IPS-18c (cell line): ENCODE results near the gene FAM222A.

Source experiments
- H3K4me3 ChIP-seq: 2 replicates; pipeline ENCODE4 v1.7.0; 2013; ENCODE audit warnings: low read depth, mild to moderate bottlenecking, low read length, moderate library complexity; ENCODE audit not compliant: insufficient read depth
- H3K9me3 ChIP-seq: one replicate; pipeline ENCODE4 v1.6.1; 2013; ENCODE audit warnings: mild to moderate bottlenecking, low read length, moderate library complexity; ENCODE audit not compliant: control insufficient read depth, insufficient read depth

FAM222A gene

DNA sequence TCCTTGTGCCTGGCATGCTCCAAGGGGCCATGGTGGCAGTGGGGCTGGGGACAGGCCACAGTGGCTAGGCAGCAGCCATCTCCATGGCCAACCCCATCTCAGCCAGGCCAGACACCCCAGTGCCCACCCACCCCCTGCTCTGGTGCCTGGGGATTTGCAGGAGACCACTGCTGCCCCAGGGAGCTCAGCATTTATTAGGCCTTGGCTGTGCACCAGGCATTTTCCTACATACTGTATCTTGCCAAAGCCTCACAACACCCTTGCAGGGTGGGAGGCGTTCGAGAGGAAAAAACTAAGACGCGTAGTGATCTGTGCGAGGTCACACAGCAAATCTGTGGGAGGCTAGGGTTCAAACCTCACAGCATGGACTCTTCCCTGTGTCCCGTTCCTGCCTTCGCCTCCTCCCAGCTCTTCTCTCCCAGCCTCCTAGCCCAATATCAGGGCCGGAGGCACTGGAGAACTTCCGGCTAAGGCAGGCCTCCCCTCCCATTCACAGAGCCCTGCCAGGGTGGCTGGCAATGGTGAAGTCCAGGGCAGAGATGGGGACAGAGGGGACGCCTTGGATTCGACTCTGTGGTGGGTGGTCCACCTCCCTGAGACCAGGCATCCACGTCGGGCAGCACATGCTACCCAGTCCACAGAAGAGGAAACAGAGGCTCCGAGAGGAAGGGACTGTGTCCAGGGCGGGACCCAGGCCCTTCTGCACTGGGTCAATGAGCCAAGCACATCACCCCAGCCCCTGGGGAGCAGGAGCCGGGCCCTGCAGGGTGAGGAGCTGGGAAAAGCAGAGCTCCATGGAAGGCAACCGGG is 57.4 kb downstream of the FAM222A start:
- Histone ChIP-seq H3K9me3 (no peaks in the 10 kb centered on the region), H3K4me3 (no peak overlapping the region)

DNA sequence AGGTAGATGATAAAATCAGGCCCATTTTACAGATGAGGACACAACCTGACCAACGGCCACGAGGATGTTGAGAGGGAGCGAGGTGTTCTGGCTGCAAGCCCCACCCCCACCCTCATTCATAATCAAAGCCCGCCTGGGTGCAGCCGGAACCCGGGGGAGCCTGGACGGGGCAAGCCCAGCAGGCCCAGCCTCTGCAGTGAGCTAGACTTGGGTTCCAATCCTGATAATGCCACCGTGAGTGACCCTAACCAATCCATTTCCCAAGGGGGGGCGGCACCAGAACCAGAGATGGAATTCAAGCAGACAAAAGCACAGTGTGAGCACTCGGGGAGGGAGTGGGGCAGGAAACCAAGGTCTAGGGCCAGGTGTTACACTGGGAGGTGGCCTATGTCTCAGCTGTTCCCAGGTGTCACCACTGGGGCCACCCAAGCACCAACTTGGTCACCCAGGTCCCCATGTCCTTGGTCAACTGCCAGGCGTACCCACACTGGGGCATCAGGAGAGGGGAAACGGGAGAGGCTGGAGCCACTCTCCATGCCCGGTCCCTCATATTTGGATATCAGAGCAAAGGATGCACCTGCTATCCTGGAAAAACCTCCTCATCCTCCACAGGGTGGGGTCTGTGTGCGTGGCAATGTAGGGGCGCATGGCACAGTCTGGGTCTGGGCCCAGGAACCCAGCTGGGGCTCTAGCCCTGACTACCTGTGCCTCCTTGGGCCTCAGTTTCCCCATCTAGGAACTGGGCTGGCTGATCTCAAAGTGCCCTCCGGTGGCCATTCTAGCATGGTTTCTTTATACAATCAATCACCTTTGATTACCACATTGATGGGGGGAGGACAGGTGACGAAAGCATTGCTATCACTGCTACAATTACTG is 58.4 kb downstream of the FAM222A start:
- Histone ChIP-seq H3K9me3 (no peaks in the 10 kb centered on the region), H3K4me3 (no peak overlapping the region)

DNA sequence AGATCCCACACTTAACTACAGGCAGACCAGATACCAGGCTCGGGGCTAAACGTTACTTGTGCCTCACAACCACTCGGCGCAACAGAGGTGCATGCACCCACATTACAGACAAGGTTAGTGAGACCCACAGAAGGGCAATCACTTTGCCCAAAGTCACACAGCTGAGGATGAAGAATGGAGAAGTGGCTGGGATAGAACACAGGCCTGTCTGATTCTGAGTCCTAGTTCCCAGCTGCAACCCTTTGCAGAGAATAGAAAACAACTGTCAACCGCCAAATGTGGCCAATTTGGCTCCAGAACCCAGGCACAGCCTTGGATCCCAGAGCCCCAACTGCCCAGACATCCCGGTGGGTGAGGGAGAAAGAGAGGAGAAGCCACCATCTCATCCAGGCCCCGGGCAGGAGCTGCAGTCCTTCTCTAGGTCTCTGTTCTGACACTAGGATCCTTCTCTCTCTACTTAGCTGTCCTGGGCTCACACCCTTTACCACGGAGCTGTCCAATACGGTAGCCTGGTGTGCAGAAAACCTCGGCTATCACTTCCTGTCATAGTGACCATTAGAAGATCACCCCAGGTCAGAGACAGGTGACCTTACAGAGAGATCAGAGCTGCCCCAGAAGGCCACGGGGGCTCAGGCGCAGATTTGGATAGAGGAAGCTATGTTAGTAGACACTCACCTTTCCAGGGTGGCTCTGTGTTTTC is 59.1 kb downstream of the FAM222A start:
- no peak overlapping the region for H3K4me3 ChIP-seq
- no peaks in the 10 kb centered on the region for H3K9me3 ChIP-seq

DNA sequence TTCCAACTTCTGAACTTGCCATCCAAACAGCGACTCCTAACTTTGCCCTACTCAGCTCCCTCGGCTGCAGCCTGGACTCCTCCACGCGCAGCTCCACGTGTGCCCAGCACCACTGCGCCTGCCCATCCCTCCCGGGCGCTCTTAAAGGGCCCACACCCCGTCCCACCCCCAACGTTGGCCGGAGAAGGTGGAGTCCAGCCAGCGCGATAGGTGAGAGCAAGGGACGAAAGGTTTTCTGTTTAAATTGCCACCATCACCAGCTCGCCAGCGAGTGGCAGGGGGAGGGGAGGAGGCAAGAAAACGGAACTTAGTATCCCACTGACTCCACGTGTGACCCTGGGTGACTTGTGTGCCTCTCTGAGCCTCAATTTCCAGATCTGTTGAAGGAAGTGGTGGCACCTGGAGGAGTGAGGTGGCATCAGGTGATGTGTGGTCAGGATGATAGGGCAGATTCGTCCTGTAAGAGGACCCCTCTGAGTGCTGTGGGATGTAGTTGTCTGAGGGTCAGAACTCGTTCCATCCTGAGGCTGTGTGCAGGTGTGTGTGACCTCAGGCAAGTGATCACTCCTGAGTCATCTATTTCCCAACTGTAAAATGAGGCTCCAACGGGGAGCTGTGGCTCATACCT is 59.9 kb downstream of the FAM222A start:
- Histone ChIP-seq H3K4me3 (no peak overlapping the region), H3K9me3 (no peaks in the 10 kb centered on the region)

DNA sequence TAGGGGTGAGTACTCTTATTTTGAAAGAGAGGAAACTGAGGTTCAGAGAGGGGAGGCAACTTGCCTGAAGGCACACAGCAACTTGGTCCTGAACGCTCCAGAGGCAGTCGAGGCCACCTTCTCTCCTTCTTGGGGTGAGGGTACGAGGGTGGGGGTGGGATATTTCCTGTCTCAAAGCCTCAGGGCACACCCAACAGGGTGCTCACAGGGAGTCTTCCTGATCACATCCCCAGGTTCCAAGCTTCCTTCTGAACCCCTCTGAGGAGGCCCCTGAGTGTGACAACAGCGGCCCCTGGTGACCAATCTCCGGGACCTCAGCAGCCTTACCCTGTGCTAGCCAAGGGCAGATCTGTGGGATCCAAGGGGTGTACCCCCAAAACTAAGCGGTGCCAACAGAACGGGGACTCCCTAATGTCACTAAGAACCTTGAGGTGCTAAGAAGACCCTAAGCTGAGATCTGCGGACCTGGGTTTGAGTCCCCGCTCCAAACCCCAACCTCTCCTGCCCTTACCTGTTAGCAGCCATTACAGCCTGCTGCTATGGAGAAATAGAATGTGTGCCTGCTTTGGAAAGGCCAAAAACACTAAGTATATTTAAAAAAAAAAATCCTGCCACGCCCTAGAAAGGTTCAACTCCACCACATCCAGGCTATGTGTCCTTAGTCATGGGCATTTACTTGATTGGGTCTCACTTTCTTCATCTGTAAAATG is 61.7 kb downstream of the FAM222A start:
- H3K4me3 ChIP-seq = no peak overlapping the region
- no peaks in the 10 kb centered on the region for H3K9me3 ChIP-seq

DNA sequence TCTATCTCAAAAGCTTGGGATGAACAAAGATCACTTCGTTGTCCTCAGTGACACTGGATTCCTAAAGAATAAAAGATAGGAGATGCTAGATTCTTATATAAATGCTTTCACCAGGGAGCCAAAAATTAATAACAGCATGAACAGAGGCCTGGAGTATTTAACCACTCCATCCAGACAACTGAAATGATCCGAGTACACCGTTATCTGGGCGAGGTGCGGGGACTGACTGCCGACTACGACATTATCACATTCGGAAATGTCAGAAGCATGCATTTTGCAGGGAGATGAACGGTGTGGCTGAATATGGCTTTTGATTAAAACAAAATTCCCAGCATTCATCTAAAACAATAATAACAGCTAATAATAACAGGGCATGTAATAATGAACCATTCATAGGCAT is 63.0 kb downstream of the FAM222A start:
- Histone ChIP-seq H3K4me3 (no peak overlapping the region), H3K9me3 (no peaks in the 10 kb centered on the region)

DNA sequence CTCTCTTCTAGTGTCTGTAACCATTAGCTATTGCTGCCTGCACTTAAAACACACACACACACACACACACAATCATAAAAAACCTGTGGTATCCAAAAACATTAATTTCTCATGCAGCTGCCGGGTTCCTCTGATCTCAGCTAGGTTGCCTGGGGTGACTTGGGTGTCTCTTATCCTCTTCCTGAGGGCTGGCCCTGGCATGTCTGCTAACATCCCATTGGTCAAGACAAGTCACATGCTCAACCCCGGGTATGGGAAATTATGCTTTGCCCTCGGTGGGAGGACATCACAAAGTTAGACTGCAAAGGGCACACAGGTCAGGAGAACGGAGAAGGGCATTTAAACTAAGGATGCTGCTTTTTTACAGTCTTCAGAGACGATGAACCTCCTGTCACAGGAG is 63.9 kb downstream of the FAM222A start:
- no peaks in the 10 kb centered on the region for H3K9me3 ChIP-seq
- H3K4me3 ChIP-seq = no peak overlapping the region

DNA sequence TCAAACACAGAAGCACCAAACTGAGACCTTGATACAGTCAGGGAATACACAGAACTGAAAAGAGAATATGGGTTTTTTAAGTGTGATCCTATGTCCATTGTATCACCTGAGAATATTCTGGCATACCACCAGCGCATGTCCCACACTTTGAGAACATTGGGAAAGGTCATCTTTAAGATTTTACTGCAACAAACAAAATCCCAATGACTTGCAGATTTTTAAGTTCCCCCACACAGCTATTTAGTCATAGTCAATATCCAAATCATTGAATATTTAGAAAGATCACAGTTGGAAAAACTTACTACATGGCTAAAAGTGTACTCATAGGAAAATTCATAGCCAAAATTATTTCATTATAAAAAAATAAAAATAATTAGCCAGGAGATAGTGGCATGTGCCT is 65.1 kb downstream of the FAM222A start:
- H3K4me3 ChIP-seq = no peak overlapping the region
- H3K9me3 ChIP-seq = no peaks in the 10 kb centered on the region

DNA sequence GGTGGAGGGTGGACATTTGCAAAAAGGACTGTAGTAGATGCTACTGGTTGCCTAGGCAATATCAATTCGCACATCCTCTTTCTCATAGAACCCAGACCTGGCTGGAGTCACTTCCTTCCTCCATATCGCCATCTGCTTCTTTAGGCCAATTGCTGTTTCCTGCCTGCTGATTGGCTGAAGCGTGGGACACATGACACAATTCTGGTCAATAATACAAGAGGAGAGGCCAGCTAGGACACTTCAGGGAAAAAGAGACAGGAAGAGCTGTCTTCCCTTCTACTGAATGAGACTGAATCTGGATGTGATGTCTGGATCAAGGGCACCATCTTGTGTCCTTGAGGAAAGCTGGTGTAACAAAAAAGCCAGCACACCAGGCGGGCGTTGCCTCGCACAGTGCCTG is 65.8 kb downstream of the FAM222A start:
- H3K9me3 ChIP-seq = no peaks in the 10 kb centered on the region
- H3K4me3 ChIP-seq = no peak overlapping the region

DNA sequence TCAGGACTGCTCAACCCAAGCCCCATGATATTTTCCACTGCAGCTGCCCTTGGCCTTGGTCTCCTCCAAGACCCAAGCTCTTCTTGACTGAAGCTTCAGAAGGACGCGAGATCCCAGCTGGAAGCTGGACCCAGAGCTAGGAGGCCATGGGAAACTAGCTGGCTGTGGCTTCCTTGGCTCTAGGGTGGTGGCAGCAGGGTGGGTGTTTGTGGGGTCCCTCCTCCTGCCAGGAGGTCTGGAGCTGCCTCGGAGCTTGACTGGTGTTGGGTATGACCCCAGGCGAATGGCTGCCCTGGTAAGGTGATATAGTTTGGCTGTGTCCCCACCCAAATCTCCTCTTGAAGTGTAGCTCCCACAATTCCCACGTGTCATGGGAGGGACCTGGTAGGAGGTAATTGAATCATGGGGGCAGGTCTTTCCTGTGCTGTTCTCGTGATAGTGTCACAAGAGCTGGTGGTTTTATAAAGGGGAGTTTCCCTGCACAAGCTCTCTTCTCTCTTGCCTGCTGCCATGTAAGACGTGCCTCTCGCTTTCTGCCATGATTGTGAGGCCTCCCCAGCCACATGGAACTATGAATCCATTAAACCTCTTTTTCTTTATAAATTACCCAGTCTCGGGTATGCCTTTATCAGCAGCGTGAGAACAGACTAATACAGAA is 68.2 kb downstream of the FAM222A start:
- Histone ChIP-seq H3K9me3 (no peaks in the 10 kb centered on the region), H3K4me3 (no peak overlapping the region)

DNA sequence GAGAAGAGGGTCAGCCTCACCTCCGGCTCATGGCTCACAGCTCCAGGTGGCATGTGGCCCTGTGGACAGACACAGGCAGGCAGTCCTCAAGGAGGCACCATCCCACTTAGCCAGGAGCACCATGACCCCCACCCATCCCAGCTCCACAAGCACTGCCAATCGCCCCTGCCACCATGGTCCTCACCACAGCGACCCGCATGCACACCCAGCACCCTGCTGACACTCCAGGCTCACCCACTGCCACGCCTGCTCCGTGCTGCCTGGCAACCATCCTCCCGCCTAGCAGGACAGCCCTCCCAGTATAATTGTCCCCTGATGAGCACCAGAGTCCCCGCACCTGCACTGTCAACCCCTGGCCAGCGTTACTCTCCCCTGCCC is 68.7 kb downstream of the FAM222A start:
- no peaks in the 10 kb centered on the region for H3K9me3 ChIP-seq
- no peak overlapping the region for H3K4me3 ChIP-seq

DNA sequence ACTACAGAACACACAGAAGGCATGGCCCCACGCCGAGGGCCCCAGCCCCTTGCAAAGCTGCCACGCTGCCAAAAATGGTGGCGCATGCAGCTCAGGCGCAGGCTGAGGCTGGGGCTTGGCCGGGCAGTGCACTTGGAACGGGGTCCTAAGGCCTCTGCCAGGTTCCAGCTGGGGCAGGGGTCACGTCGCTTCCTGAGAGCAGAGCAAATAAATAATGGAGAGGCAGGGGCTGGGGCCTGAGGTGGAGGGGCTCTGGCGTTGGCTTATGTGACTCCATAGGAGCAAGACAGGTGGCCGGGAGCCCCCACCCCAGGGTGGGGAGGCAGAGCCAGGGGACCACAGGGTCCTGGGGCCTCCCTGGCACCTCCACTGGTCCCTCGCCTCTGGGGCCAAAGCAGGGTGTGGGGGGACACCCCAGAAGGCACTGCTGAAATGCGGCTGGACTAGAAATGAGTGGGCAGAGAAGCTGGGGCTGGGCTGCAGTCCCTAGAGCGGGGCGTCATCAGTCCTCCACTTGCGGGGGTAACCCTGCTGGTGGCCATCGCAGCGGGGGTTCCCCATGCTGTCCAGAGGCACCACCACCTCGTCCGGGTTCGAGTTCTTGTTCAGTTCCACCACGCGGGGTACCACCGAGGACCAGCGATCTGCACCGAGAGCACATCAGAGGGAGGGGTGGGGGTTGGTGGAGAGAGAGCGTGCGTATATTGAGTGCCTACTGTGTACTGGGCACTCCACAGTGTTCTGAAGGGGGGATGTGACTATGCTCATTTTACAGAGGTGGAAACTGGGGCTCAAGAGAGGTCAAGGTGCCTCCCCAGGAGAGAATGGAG is 69.7 kb downstream of the FAM222A start:
- H3K9me3 ChIP-seq = no peaks in the 10 kb centered on the region
- no peak overlapping the region for H3K4me3 ChIP-seq

DNA sequence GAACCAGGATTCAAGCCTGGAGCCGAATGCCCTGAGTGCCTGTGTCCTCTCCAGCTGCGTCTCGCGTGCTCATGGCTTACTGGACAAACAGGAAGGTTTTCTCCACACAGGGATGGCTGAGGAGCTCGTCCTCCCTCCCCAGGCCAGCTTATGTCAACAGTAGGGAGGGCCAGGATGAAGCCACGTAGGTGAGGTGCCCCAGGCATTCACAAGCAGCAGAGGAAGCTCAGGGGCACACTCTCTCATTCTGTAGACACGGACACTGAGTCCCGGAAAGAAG is 70.3 kb downstream of the FAM222A start:
- Histone ChIP-seq H3K9me3 (no peaks in the 10 kb centered on the region), H3K4me3 (no peak overlapping the region)

DNA sequence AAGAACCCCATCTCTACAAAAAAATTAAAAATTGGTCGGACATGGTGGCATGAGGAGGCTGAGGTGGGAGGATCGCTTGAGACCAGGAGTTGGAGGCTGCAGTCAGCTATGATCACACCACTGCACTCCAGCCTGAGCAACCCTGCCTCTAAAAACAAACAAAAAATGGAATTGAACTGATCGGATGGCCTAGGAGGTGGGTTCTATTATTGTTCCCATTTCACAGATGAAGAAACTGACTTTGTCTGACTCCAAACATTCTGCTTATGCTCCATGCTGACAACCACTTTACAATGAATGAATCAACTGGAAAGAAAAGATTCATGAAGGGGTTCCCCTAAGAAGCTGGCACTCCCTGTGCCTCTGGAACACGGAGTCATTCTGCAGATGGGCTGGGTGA is 72.2 kb downstream of the FAM222A start:
- Histone ChIP-seq H3K4me3 (no peak overlapping the region), H3K9me3 (no peaks in the 10 kb centered on the region)

DNA sequence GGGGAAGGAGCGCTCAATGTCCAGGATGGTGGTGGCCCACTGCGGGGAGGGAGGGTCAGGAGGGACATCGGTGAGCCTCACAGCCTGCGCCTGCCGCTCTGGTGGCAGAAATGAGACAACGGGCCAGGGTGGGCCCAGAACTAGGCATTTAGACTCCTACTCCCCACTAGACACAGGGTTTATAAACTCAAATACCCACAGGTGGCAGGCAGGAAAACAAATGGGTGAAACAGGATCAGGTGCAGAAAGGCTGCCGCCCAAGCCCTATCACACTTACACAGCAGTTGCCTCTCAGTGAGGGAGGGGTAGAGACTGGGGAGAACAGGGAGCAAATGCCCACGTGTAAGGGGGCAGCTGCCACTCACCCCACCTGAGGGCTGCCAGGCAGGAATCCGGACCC is 73.2 kb downstream of the FAM222A start:
- H3K4me3 ChIP-seq = no peak overlapping the region
- H3K9me3 ChIP-seq = no peaks in the 10 kb centered on the region

DNA sequence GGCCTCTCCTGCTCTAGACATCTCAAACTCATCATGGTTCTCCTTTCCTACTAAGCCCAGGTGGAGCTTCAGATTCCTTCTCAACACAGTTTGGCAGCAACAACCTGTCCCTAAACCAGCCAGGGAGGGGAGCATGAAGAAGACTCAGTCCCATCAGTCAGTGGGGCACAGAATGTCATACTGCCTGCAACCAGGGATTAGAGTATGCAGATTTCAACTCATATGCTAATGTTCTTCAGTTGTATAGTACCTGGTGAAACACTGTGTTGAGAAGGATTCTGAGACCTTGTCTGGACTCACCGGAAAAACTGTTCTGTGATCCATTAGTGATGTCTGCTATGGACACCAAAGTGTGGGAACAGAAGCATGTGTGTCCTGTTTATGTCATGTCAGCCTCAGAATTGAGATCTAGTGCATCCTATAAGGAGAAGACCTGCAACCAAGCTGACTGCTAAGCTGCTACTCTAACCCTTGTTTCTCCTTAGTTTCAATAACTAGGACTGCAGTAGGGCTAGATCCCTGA is 76.0 kb downstream of the FAM222A start:
- no peaks in the 10 kb centered on the region for H3K9me3 ChIP-seq
- no peak overlapping the region for H3K4me3 ChIP-seq
